Measurements from ENCODE around the gene CACNA2D3. TPM values are rescaled to one million over a fixed set of nuclear protein-coding genes. Genes with fewer than 3 reads are reported as not detected.

The CACNA2D3 gene
- total RNA-seq, 4 donors from 2014 or later, result 0.83 to 5.0 (median 2.5) TPM

- no peaks in the 10 kb centered on the region for H3K36me3 ChIP-seq
- intact Hi-C loops (cut with DNase I; ENCODE audit: low total_unique reads), result no loop called here
- DNase-seq, result no peak
- H3K27me3 ChIP-seq, result no peaks in the 10 kb centered on the region
- H3K4me3 ChIP-seq, result no peak overlapping the region
- H3K27ac ChIP-seq, result no peak overlapping the region
- H3K9me3 ChIP-seq, result no peaks in the 10 kb centered on the region
- no peaks in the 10 kb centered on the region for H3K4me1 ChIP-seq
- TF ChIP-seq POLR2A (IDR thresholded peaks at IDR 0.05) (no peak), CTCF (IDR thresholded peaks at IDR 0.05) (no peak)
Observed at GRCh38 chr3:54196360-54196991, 74.1 kb downstream of the CACNA2D3 start.

GRCh38 chr3:54197509-54197908 is 75.2 kb downstream of the CACNA2D3 start:
- H3K4me1 ChIP-seq, result no peaks in the 10 kb centered on the region
- no peak for TF ChIP-seq POLR2A (IDR thresholded peaks at IDR 0.05)
- no peak for TF ChIP-seq CTCF (IDR thresholded peaks at IDR 0.05)
- DNase-seq, result no peak
- no peaks in the 10 kb centered on the region for H3K9me3 ChIP-seq
- no peaks in the 10 kb centered on the region for H3K36me3 ChIP-seq
- no peak overlapping the region for H3K27ac ChIP-seq
- no peak overlapping the region for H3K4me3 ChIP-seq
- H3K27me3 ChIP-seq, result no peaks in the 10 kb centered on the region
- intact Hi-C loops (cut with DNase I; ENCODE audit: low total_unique reads), result no loop called here

GRCh38 chr3:54198556-54198955 is 76.2 kb downstream of the CACNA2D3 start:
- Histone ChIP-seq H3K4me1 (no peaks in the 10 kb centered on the region), H3K27ac (no peak overlapping the region), H3K36me3 (no peaks in the 10 kb centered on the region), H3K9me3 (no peaks in the 10 kb centered on the region), H3K4me3 (no peak overlapping the region), H3K27me3 (no peaks in the 10 kb centered on the region)
- no peak for DNase-seq
- TF ChIP-seq CTCF (IDR thresholded peaks at IDR 0.05) (no peak), POLR2A (IDR thresholded peaks at IDR 0.05) (no peak)
- intact Hi-C loops (cut with DNase I; ENCODE audit: low total_unique reads), result no loop called here

- intact Hi-C loops (cut with DNase I; ENCODE audit: low total_unique reads), result no loop called here
- DNase-seq, result no peak
- TF ChIP-seq CTCF (IDR thresholded peaks at IDR 0.05), result no peak
- no peak for TF ChIP-seq POLR2A (IDR thresholded peaks at IDR 0.05)
Observed at GRCh38 chr3:54202054-54202453, 79.7 kb downstream of the CACNA2D3 start.

GRCh38 chr3:54202651-54203248 is 80.4 kb downstream of the CACNA2D3 start:
- H3K9me3 ChIP-seq, result no peaks in the 10 kb centered on the region
- H3K36me3 ChIP-seq, result no peaks in the 10 kb centered on the region
- H3K27ac ChIP-seq, result no peak overlapping the region
- TF ChIP-seq POLR2A (IDR thresholded peaks at IDR 0.05) (no peak), CTCF (IDR thresholded peaks at IDR 0.05) (no peak)
- H3K4me1 ChIP-seq, result no peaks in the 10 kb centered on the region
- intact Hi-C loops (cut with DNase I; ENCODE audit: low total_unique reads), result no loop called here
- no peak for DNase-seq
- no peaks in the 10 kb centered on the region for H3K27me3 ChIP-seq
- no peak overlapping the region for H3K4me3 ChIP-seq

More at GRCh38 chr3:54202054-54202453, 79.7 kb downstream of the CACNA2D3 start:
- no peak overlapping the region for H3K4me3 ChIP-seq
- H3K36me3 ChIP-seq, result no peaks in the 10 kb centered on the region
- H3K9me3 ChIP-seq, result no peaks in the 10 kb centered on the region
- no peaks in the 10 kb centered on the region for H3K27me3 ChIP-seq
- H3K4me1 ChIP-seq, result no peaks in the 10 kb centered on the region
- no peak overlapping the region for H3K27ac ChIP-seq

All from uterus (tissue), 4 donors.